GM12878 (cell line): ENCODE data around the gene SIRT3. TPM values are rescaled to one million over a fixed set of nuclear protein-coding genes. Genes with fewer than 3 reads are reported as not detected.
A peak's percentile ranks its signal among the peaks of the same experiment; 100 is the strongest.

Experiments used
- ATAC-seq: fragments of 200-7000 bp; cut with Tn5 transposase; 3 replicates; pipeline ENCODE4 v1.9.1; 2020; ENCODE audit warnings: mild to moderate bottlenecking, moderate library complexity
- BruUV-seq: library from RNA; stranded (reverse); fragments of 400-500 nt; replicated peaks from 2 replicates; lab custom pipeline; 2021; lab: Mats Ljungman, UMichigan
- CTCF ChIA-PET: fragments of 300-600 bp; sonication (Branson Sonifier 250); formaldehyde crosslinking; extraction: SDS; loops from one replicate; lab custom pipeline; 2021; ENCODE audit warnings: inconsistent platforms; lab: Yijun Ruan, JAX
- POLR2A ChIA-PET: fragments of 350-600 bp; formaldehyde crosslinking; extraction: SDS; loops from one replicate; lab custom pipeline; 2021; ENCODE audit warnings: inconsistent platforms; lab: Charles Lee
- RAD21 ChIA-PET: fragments of 300-600 bp; sonication (Branson Sonifier 250); formaldehyde crosslinking; loops from one replicate; lab custom pipeline; 2023; ENCODE audit warnings: antibody characterized with exemption; ENCODE audit not compliant: unreplicated experiment; lab: Charles Lee
- SMC1A ChIA-PET: fragments of 300-600 bp; sonication (Branson Sonifier 250); formaldehyde crosslinking; loops from one replicate; lab custom pipeline; 2023; ENCODE audit not compliant: unreplicated experiment, uncharacterized antibody; lab: Charles Lee
- DNase-seq: peaks from one replicate; pipeline ENCODE4 v3.0.0-alpha.2; 2011; ENCODE audit warnings: low read depth, low spot score
- FAIRE-seq: peaks from 3 replicates; lab custom pipeline; 2011; peaks lifted over from hg19 to GRCh38; lab: Jason Lieb, UNC
- H2AFZ ChIP-seq: 2 replicates; pipeline ENCODE4 v1.6.0; 2011; ENCODE audit warnings: low read depth, low read length, control low read depth; ENCODE audit not compliant: control insufficient read depth
- H3K27ac ChIP-seq: 2 replicates; pipeline ENCODE4 v1.5.1; 2011; ENCODE audit warnings: control low read depth; ENCODE audit not compliant: control insufficient read depth, insufficient read depth
- H3K27me3 ChIP-seq, 2 experiments: replicated peaks in 1 of 2; 2 replicates each; pipeline versions ENCODE4 v1.6.0 to v1.6.1; 2011; ENCODE audit warnings: low read length in 1 of 2; ENCODE audit not compliant: control insufficient read depth in 2 of 2, insufficient read depth in 2 of 2
- H3K36me3 ChIP-seq, 2 experiments: 2 replicates each; pipeline ENCODE4 v1.5.1; 2011; ENCODE audit warnings: low read length in 1 of 2; ENCODE audit not compliant: control insufficient read depth in 2 of 2, insufficient read depth in 2 of 2
- H3K4me1 ChIP-seq: 2 replicates; pipeline ENCODE4 v1.6.1; 2011; ENCODE audit warnings: mild to moderate bottlenecking, low read length, moderate library complexity, mixed read lengths; ENCODE audit not compliant: control insufficient read depth, insufficient read depth
- H3K4me2 ChIP-seq: 2 replicates; pipeline ENCODE4 v1.6.0; 2011; ENCODE audit warnings: control low read depth; ENCODE audit not compliant: control insufficient read depth, insufficient read depth
- H3K4me3 ChIP-seq: fragments of 200-600 bp; sonication (generic); 2 replicates; pipeline ENCODE4 v1.5.1; 2016
- H3K79me2 ChIP-seq: 2 replicates; pipeline ENCODE4 v1.6.0; 2011; ENCODE audit warnings: low read length; ENCODE audit not compliant: control insufficient read depth, insufficient read depth
- H3K9ac ChIP-seq: 2 replicates; pipeline ENCODE4 v1.8.0; 2011; ENCODE audit warnings: low read length, control low read depth, mixed read lengths; ENCODE audit not compliant: control insufficient read depth, insufficient read depth
- H3K9me3 ChIP-seq: replicated peaks from 3 replicates; pipeline ENCODE4 v1.5.1; 2011; ENCODE audit warnings: mild to moderate bottlenecking, low read length; ENCODE audit not compliant: control insufficient read depth, insufficient read depth
- H4K20me1 ChIP-seq: 2 replicates; pipeline ENCODE4 v1.6.0; 2011; ENCODE audit not compliant: control insufficient read depth, insufficient read depth
- BCLAF1 ChIP-seq: fragments of 450-650 bp; IDR thresholded peaks from 2 replicates; pipeline ENCODE4 v1.6.1; 2017; ENCODE audit warnings: antibody characterized with exemption, mild to moderate bottlenecking, moderate library complexity
- ETV6 ChIP-seq, 2 experiments: fragments of 450-650 bp in 1 of 2; IDR thresholded peaks in 1 of 2; conservative IDR thresholded peaks in 1 of 2; 2 replicates each; pipeline ENCODE4 v1.6.1; 2014; ENCODE audit warnings: antibody characterized with exemption in 1 of 2, borderline replicate concordance in 1 of 2, low read depth in 1 of 2, mild to moderate bottlenecking in 1 of 2, moderate library complexity in 1 of 2
- IRF5 ChIP-seq: fragments of 450-650 bp; IDR thresholded peaks from 2 replicates; pipeline ENCODE4 v1.6.1; 2017; ENCODE audit warnings: borderline replicate concordance
- MAX ChIP-seq: IDR thresholded peaks from 2 replicates; pipeline ENCODE4 v1.6.1; 2012; ENCODE audit warnings: low read depth, low read length, improper control_type of control experiment
- MEF2A ChIP-seq: IDR thresholded peaks from 2 replicates; pipeline ENCODE4 v1.6.1; 2011; ENCODE audit warnings: low read depth, mild to moderate bottlenecking, low read length, moderate library complexity; ENCODE audit not compliant: insufficient read depth
- MLLT1 ChIP-seq: fragments of 450-650 bp; IDR thresholded peaks from 2 replicates; pipeline ENCODE4 v1.6.1; 2016; ENCODE audit warnings: mild to moderate bottlenecking
- SKIL ChIP-seq: fragments of 450-650 bp; IDR thresholded peaks from 2 replicates; pipeline ENCODE4 v1.6.1; 2017; ENCODE audit warnings: mild to moderate bottlenecking, low read depth, inconsistent platforms; ENCODE audit not compliant: poor library complexity, severe bottlenecking
- ZNF687 ChIP-seq: fragments of 450-650 bp; IDR thresholded peaks from 2 replicates; pipeline ENCODE4 v1.6.1; 2017; ENCODE audit warnings: mild to moderate bottlenecking, moderate library complexity
- WGBS: methylation state at CpG from one replicate; pipeline ENCODE4 v1.1.6; 2016; ENCODE audit warnings: low lambda C conversion rate; ENCODE audit not compliant: insufficient replicate concordance, insufficient coverage; ENCODE audit errors: missing lambda C conversion rate; 5-methylcytosine and 5-hydroxymethylcytosine counted together
- in situ Hi-C: fragments of 300-500 bp; cut with MboI; formaldehyde crosslinking; loops from 9 replicates; pipeline ENCODE4 v1.14.3; 2018; ENCODE audit warnings: mixed read lengths
- intact Hi-C: fragments of 100-400 bp; cut with micrococcal nuclease; formaldehyde crosslinking; loops from one replicate; pipeline ENCODE4 v1.14.2; 2022; ENCODE audit not compliant: unreplicated experiment
- polyA plus RNA-seq, 11 experiments: library from polyadenylated mRNA; depleted of rRNA in 4 of 11; unstranded in 6 of 11; stranded (reverse) in 5 of 11; fragments of >200 nt; fragmentation: Nextera tagmentation in 4 of 11; fragmentation: Illumina TruSeq in 1 of 11; extraction: Ambion mirVana in 4 of 11; extraction: Trizol in 1 of 11; gene quantifications; 1 replicate in 1 of 11; 2 replicates in 10 of 11; pipeline versions ENCODE4 v1.2.1 to v1.2.3, GENCODE V29; 2011 to 2016; ENCODE audit warnings: inconsistent platforms in 2 of 11, missing spikeins in 2 of 11, low read depth in 1 of 11
- total RNA-seq, 4 experiments: library from RNA; depleted of rRNA in 3 of 4; stranded (reverse); fragments of >200 nt in 3 of 4; fragmentation: Illumina TruSeq in 1 of 4; extraction: Trizol in 1 of 4; gene quantifications; 2 replicates each; pipeline versions ENCODE4 v1.2.1 to v1.2.3, GENCODE V29; 2013 to 2021

Gene SIRT3
- total and polyA plus RNA-seq, 10 of the 15 experiments (the other 5 are each of a cell fraction or from before 2014, with no cell fraction given), result 0.90 to 23.2 (median 12.6) TPM

- in situ Hi-C loops, result no loop called here
- H3K4me1 ChIP-seq, result peaks cover 27% of the 10 kb centered on the region
- H3K9ac ChIP-seq, result peak overlapping the region; percentile 98
- ChIA-PET RAD21 (no interaction called here), CTCF (interaction anchor here (0.8 to 2.5 kb wide), 2 partner anchors 18 to 40 kb away, joined by 3 to 8 read pairs; no protein-coding TSS in a partner anchor), POLR2A (no interaction called here), SMC1A (no interaction called here)
- ATAC-seq, result no peak
- FAIRE-seq, result no peak
- intact Hi-C loops, result no loop called here
- H3K27me3 ChIP-seq, result no peaks in the 10 kb centered on the region
- no peak overlapping the region for H3K27ac ChIP-seq
- DNase-seq, result no peak
- WGBS, result 78% methylated on average over 9 of the region's 9 CpGs
- no TSS peak for BruUV-seq
- H4K20me1 ChIP-seq, result peaks cover 5% of the 10 kb centered on the region; the same call in 1 of the 2 replicates
- H3K36me3 ChIP-seq, result peaks cover 26 to 44% of the 10 kb centered on the region in 2 experiments
- H3K79me2 ChIP-seq, result peaks cover 50% of the 10 kb centered on the region
- no peak overlapping the region for H2AFZ ChIP-seq
- peak overlapping the region; percentile 76; the same call in 1 of the 2 replicates for H3K4me3 ChIP-seq
- H3K4me2 ChIP-seq, result peak overlapping the region; percentile 90
- no peaks in the 10 kb centered on the region for H3K9me3 ChIP-seq
- TF ChIP-seq ZNF687, result no peak
- TF ChIP-seq MLLT1, result no peak
- TF ChIP-seq BCLAF1, result no peak
- TF ChIP-seq MAX, result no peak
- no peak for TF ChIP-seq IRF5
- TF ChIP-seq ETV6 (conservative IDR thresholded peaks at IDR 0.05 in 1 of 2, IDR thresholded peaks at IDR 0.05 in 1 of 2; ENCODE audit: borderline replicate concordance in 1 of 2, low read depth in 1 of 2), result no peak
- TF ChIP-seq SKIL, result no peak
- no peak for TF ChIP-seq MEF2A
These were observed 25.9 kb downstream of the SIRT3 start for GRCh38 chr11:210122-210802.
